AG04449 (cell line): ENCODE results near the gene ARMC5.
"Not testable (repeated sequence)": the region's sequence is repeated elsewhere in the genome, so short reads cannot be mapped to it uniquely, and the experiment has no call there.

ENCODE experiments used
- CTCF ChIA-PET: fragments of 350-600 bp; formaldehyde crosslinking; extraction: SDS; loops from one replicate; lab custom pipeline; 2021; ENCODE audit warnings: antibody characterized with exemption; lab: Yijun Ruan, JAX
- POLR2A ChIA-PET: fragments of 400-600, 350-600 bp; formaldehyde crosslinking; extraction: SDS; loops from one replicate; lab custom pipeline; 2020; ENCODE audit warnings: antibody characterized with exemption, inconsistent platforms; lab: Yijun Ruan, JAX
- DNase-seq: peaks from one replicate; pipeline ENCODE4 v3.0.0-alpha.2; 2010; ENCODE audit warnings: low read depth, low spot score
- H3K4me3 ChIP-seq: 2 replicates; pipeline ENCODE4 v1.5.1; 2011; ENCODE audit warnings: low read depth, mild to moderate bottlenecking, control low read depth, low read length
- CTCF ChIP-seq: IDR thresholded peaks from one replicate; pipeline ENCODE4 v1.5.1; 2011; ENCODE audit warnings: mild to moderate bottlenecking, moderate library complexity, low read length, control low read depth, inconsistent platforms; ENCODE audit not compliant: insufficient read depth; ENCODE audit errors: missing control alignments

Gene ARMC5

GRCh38 chr16:31414706-31415105 lies 44.6 kb upstream of the ARMC5 start:
- no peak overlapping the region for H3K4me3 ChIP-seq
- no peak for TF ChIP-seq CTCF
- POLR2A ChIA-PET, result no interaction called here
- CTCF ChIA-PET, result no interaction called here
- DNase-seq, result no peak

- H3K4me3 ChIP-seq, result no peak overlapping the region
- DNase-seq, result no peak
- ChIA-PET POLR2A (no interaction called here), CTCF (interaction anchor here (1.1 kb wide), 1 partner anchor 34 kb away, joined by 3 read pairs; no protein-coding TSS in a partner anchor)
- TF ChIP-seq CTCF, result no peak
Observed at GRCh38 chr16:31416371-31416770, 42.9 kb upstream of the ARMC5 start.

- POLR2A ChIA-PET, DNase-seq, CTCF ChIA-PET: not testable (repeated sequence)
Observed at GRCh38 chr16:31417036-31417435, 42.3 kb upstream of the ARMC5 start.

GRCh38 chr16:31417916-31418315 lies 41.4 kb upstream of the ARMC5 start:
- H3K4me3 ChIP-seq, result no peak overlapping the region
- DNase-seq, result no peak
- POLR2A ChIA-PET, result no interaction called here
- CTCF ChIA-PET, result no interaction called here
- TF ChIP-seq CTCF, result no peak

More at GRCh38 chr16:31417036-31417435, 42.3 kb upstream of the ARMC5 start:
- not testable (repeated sequence) for H3K4me3 ChIP-seq

- POLR2A ChIA-PET, result no interaction called here
- no peak for DNase-seq
- CTCF ChIA-PET, result no interaction called here
- no peak overlapping the region for H3K4me3 ChIP-seq
- no peak for TF ChIP-seq CTCF
Observed at GRCh38 chr16:31420037-31420436, 39.3 kb upstream of the ARMC5 start.

- no peak overlapping the region for H3K4me3 ChIP-seq
- no peak for DNase-seq
- no peak for TF ChIP-seq CTCF
- ChIA-PET POLR2A (no interaction called here), CTCF (no interaction called here)
Observed at GRCh38 chr16:31421587-31421986, 37.7 kb upstream of the ARMC5 start.

GRCh38 chr16:31423241-31423640 lies 36.1 kb upstream of the ARMC5 start:
- CTCF ChIA-PET, result no interaction called here
- POLR2A ChIA-PET, result no interaction called here
- H3K4me3 ChIP-seq, result no peak overlapping the region
- no peak for DNase-seq
- TF ChIP-seq CTCF, result no peak
